ENCODE data around the gene OR10A3. TPM values are rescaled to one million over a fixed set of nuclear protein-coding genes. Genes with fewer than 3 reads are reported as not detected.

Gene OR10A3
- polyA plus RNA-seq, 1 donor (not counting 4 experiments of a cell fraction or from before 2014, with no cell fraction given), result 0.04 TPM

DNA sequence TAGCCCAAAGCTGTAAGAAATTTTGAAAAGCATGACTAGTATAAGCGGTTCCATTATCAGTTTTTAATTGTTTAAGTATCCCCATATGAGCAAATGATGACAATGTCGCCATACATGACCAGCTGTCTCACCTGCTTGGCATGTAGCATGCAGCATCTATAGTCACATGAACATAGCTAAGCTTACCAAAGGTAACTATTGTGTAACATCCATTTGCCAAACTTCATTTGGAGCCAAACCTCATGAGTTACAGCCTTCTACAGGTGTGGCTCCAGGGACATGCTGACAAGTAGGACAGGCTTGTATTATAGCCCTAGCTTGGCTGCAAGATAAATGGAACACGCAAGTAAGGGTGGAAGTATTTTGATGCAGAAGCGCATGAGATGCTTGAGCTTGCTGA is 40.8 kb downstream of the OR10A3 start:
- Histone ChIP-seq H2AFZ (ENCODE audit: control insufficient read depth, low read length) (no peak overlapping the region), H3K79me2 (ENCODE audit: control insufficient read depth, insufficient read depth, low read length) (peaks cover 8% of the 10 kb centered on the region), H3K9ac (ENCODE audit: control insufficient read depth, extremely low read depth, insufficient read depth, low read length) (no peak overlapping the region), H3K9me3 (ENCODE audit: control insufficient read depth, low read depth, low read length) (no peaks in the 10 kb centered on the region), H3K27me3 (ENCODE audit: control insufficient read depth, extremely low read depth, insufficient read depth, low read length) (no peaks in the 10 kb centered on the region), H3K4me3 (ENCODE audit: control insufficient read depth in 2 of 3, extremely low read depth in 1 of 3, insufficient read depth in 2 of 3, low read depth in 1 of 3, low read length in 3 of 3) (no peak overlapping the region), H4K20me1 (ENCODE audit: control insufficient read depth, extremely low read depth, insufficient read depth, low read length) (no peaks in the 10 kb centered on the region), H3K4me2 (ENCODE audit: control insufficient read depth, extremely low read depth, insufficient read depth, low read depth, low read length) (no peak overlapping the region), H3K9me1 (ENCODE audit: control insufficient read depth, extremely low read depth, insufficient read depth, low read length) (no peaks in the 10 kb centered on the region), H3K27ac (ENCODE audit: control insufficient read depth, insufficient read depth, low read length) (no peak overlapping the region), H3K36me3 (ENCODE audit: control insufficient read depth in 2 of 2, extremely low read depth in 1 of 2, insufficient read depth in 2 of 2, low read length in 2 of 2) (peaks cover 3 to 4% of the 10 kb centered on the region in 2 experiments), H3K4me1 (ENCODE audit: control insufficient read depth, extremely low read depth, insufficient read depth, low read length) (peaks cover 14% of the 10 kb centered on the region)
- FAIRE-seq (no peak), DNase-seq (ENCODE audit: low read depth, low spot score) (no peak)
- TF ChIP-seq CTCF (optimal IDR thresholded peaks at IDR 0.05 in 1 of 3, IDR thresholded peaks at IDR 0.05 in 1 of 3, conservative IDR thresholded peaks at IDR 0.05 in 1 of 3; ENCODE audit: extremely low read depth in 1 of 3, insufficient read depth in 2 of 3, low read length in 3 of 3) (no peak), EZH2 (IDR thresholded peaks at IDR 0.05; ENCODE audit: low read length) (no peak)
- dilution Hi-C loops (cut with MboI; ENCODE audit: extremely low pct_ligation_motif_present, low sequenced_read_pairs), result no loop called here

GRCh38 chr11:7899418-7899817 is 42.1 kb downstream of the OR10A3 start:
- Histone ChIP-seq H3K27ac (ENCODE audit: control insufficient read depth, insufficient read depth, low read length) (no peak overlapping the region), H3K4me3 (ENCODE audit: control insufficient read depth in 2 of 3, extremely low read depth in 1 of 3, insufficient read depth in 2 of 3, low read depth in 1 of 3, low read length in 3 of 3) (no peak overlapping the region), H3K27me3 (ENCODE audit: control insufficient read depth, extremely low read depth, insufficient read depth, low read length) (no peaks in the 10 kb centered on the region), H3K9me1 (ENCODE audit: control insufficient read depth, extremely low read depth, insufficient read depth, low read length) (no peaks in the 10 kb centered on the region), H3K9me3 (ENCODE audit: control insufficient read depth, low read depth, low read length) (no peaks in the 10 kb centered on the region), H3K9ac (ENCODE audit: control insufficient read depth, extremely low read depth, insufficient read depth, low read length) (no peak overlapping the region), H3K79me2 (ENCODE audit: control insufficient read depth, insufficient read depth, low read length) (peaks cover 2% of the 10 kb centered on the region), H4K20me1 (ENCODE audit: control insufficient read depth, extremely low read depth, insufficient read depth, low read length) (no peaks in the 10 kb centered on the region), H2AFZ (ENCODE audit: control insufficient read depth, low read length) (no peak overlapping the region), H3K4me2 (ENCODE audit: control insufficient read depth, extremely low read depth, insufficient read depth, low read depth, low read length) (no peak overlapping the region), H3K4me1 (ENCODE audit: control insufficient read depth, extremely low read depth, insufficient read depth, low read length) (peaks cover 4% of the 10 kb centered on the region), H3K36me3 (ENCODE audit: control insufficient read depth in 2 of 2, extremely low read depth in 1 of 2, insufficient read depth in 2 of 2, low read length in 2 of 2) (peaks cover 3 to 4% of the 10 kb centered on the region in 2 experiments)
- dilution Hi-C loops (cut with MboI; ENCODE audit: extremely low pct_ligation_motif_present, low sequenced_read_pairs), result no loop called here
- DNase-seq (ENCODE audit: low read depth, low spot score) (no peak), FAIRE-seq (no peak)
- TF ChIP-seq CTCF (optimal IDR thresholded peaks at IDR 0.05 in 1 of 3, IDR thresholded peaks at IDR 0.05 in 1 of 3, conservative IDR thresholded peaks at IDR 0.05 in 1 of 3; ENCODE audit: extremely low read depth in 1 of 3, insufficient read depth in 2 of 3, low read length in 3 of 3) (no peak), EZH2 (IDR thresholded peaks at IDR 0.05; ENCODE audit: low read length) (no peak)
